Endothelial cell of umbilical vein (primary cell): ENCODE data around the gene PBX3.

ENCODE experiments used
- EZH2 ChIP-seq: IDR thresholded peaks from 2 replicates; pipeline ENCODE4 v1.6.1; 2012; ENCODE audit warnings: borderline replicate concordance, low read depth, mild to moderate bottlenecking, moderate library complexity, low read length, inconsistent platforms; ENCODE audit not compliant: severe bottlenecking
- JUN ChIP-seq: IDR thresholded peaks from 2 replicates; pipeline ENCODE4 v1.6.1; 2011; ENCODE audit warnings: borderline replicate concordance, low read depth; ENCODE audit not compliant: insufficient read length, insufficient read depth
- MYC ChIP-seq: IDR thresholded peaks from one replicate; pipeline ENCODE4 v1.6.1; 2011; ENCODE audit warnings: mild to moderate bottlenecking, low read depth, low read length
- POLR2A ChIP-seq: IDR thresholded peaks from 2 replicates; pipeline ENCODE4 v1.6.1; 2012; ENCODE audit warnings: low read depth, mild to moderate bottlenecking, control low read depth, low read length
- POLR2AphosphoS5 ChIP-seq: IDR thresholded peaks from 2 replicates; pipeline ENCODE4 v1.6.1; 2012; ENCODE audit warnings: low read depth, mild to moderate bottlenecking, control low read depth, low read length, moderate library complexity; ENCODE audit not compliant: insufficient read depth
- TF ChIP-seq, protein P1 (sequence below), 2 donors: IDR thresholded peaks; 1 replicate in 1 of 2; 2 replicates in 1 of 2; pipeline ENCODE4 v1.5.1; 2011; ENCODE audit warnings: low read length in 2 of 2, mild to moderate bottlenecking in 2 of 2, moderate library complexity in 2 of 2, control low read depth in 1 of 2, inconsistent platforms in 1 of 2, low read depth in 1 of 2; ENCODE audit not compliant: insufficient read depth in 1 of 2; ENCODE audit errors: extremely low read depth in 1 of 2
- TF ChIP-seq, protein P2 (sequence below): IDR thresholded peaks from 2 replicates; pipeline ENCODE4 v1.6.1; 2011; ENCODE audit not compliant: insufficient read depth, insufficient read length

GRCh38 chr9:125913551-125913950 lies 166.4 kb downstream of the PBX3 start:
- TF ChIP-seq, protein P1, sequence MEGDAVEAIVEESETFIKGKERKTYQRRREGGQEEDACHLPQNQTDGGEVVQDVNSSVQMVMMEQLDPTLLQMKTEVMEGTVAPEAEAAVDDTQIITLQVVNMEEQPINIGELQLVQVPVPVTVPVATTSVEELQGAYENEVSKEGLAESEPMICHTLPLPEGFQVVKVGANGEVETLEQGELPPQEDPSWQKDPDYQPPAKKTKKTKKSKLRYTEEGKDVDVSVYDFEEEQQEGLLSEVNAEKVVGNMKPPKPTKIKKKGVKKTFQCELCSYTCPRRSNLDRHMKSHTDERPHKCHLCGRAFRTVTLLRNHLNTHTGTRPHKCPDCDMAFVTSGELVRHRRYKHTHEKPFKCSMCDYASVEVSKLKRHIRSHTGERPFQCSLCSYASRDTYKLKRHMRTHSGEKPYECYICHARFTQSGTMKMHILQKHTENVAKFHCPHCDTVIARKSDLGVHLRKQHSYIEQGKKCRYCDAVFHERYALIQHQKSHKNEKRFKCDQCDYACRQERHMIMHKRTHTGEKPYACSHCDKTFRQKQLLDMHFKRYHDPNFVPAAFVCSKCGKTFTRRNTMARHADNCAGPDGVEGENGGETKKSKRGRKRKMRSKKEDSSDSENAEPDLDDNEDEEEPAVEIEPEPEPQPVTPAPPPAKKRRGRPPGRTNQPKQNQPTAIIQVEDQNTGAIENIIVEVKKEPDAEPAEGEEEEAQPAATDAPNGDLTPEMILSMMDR (IDR thresholded peaks at IDR 0.05; ENCODE audit: extremely low read depth in 1 of 2, insufficient read depth in 1 of 2, low read depth in 1 of 2, low read length in 2 of 2): no peak
- TF ChIP-seq EZH2 (no peak), JUN (no peak), POLR2A (no peak), POLR2AphosphoS5 (no peak), MYC (no peak)
- TF ChIP-seq, protein P2, sequence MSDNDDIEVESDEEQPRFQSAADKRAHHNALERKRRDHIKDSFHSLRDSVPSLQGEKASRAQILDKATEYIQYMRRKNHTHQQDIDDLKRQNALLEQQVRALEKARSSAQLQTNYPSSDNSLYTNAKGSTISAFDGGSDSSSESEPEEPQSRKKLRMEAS: no peak
